Measurements from ENCODE around the gene FUT7.

- TF ChIP-seq CTCF (IDR thresholded peaks at IDR 0.05; ENCODE audit: insufficient read depth, low read length, poor library complexity, severe bottlenecking), result no peak
- TF ChIP-seq EZH2phosphoT487 (conservative IDR thresholded peaks at IDR 0.05; ENCODE audit: low read length), result no peak
These were observed 15.5 kb downstream of the FUT7 start for GRCh38 chr9:137016436-137016835.

Measured in SU-DHL-6 (cell line).